T-cell (primary cell): ENCODE data around the gene SYNGR2. TPM values are rescaled to one million over a fixed set of nuclear protein-coding genes. Genes with fewer than 3 reads are reported as not detected.
A peak's percentile ranks its signal among the peaks of the same experiment; 100 is the strongest.

Experiments
- ATAC-seq, 4 experiments: fragments of 200-7000 bp in 3 of 4; fragments of 150-1000 bp in 1 of 4; cut with Tn5 transposase; replicated peaks in 1 of 4; 1 replicate in 3 of 4; 2 replicates in 1 of 4; pipeline ENCODE4 v1.10.0; 2021; ENCODE audit warnings: moderate library complexity in 3 of 4, mild to moderate bottlenecking in 2 of 4, moderate number of reproducible peaks in 1 of 4
- CTCF ChIA-PET, 2 donors: fragments of 300-600 bp; sonication (Branson Sonifier 250); formaldehyde crosslinking; loops; one replicate each; lab custom pipeline; 2022; ENCODE audit warnings: antibody characterized with exemption in 2 of 2; lab: Charles Lee
- POLR2A ChIA-PET, 2 donors: fragments of 300-600 bp; sonication (Branson Sonifier 250); formaldehyde crosslinking; loops; one replicate each; lab custom pipeline; 2022; ENCODE audit warnings: antibody characterized with exemption in 2 of 2; lab: Charles Lee
- DNase-seq, 35 experiments: peaks; one replicate each; pipeline versions ENCODE4 v3.0.0 to v3.0.0-alpha.2; 2013 to 2023
- H3K27ac ChIP-seq: one replicate; pipeline ENCODE4 v1.5.1; 2013; ENCODE audit warnings: low read length
- H3K27me3 ChIP-seq, 2 experiments: replicated peaks in 1 of 2; 1 replicate in 1 of 2; 2 replicates in 1 of 2; pipeline versions ENCODE4 v1.6.1 to v1.7.0; 2013; ENCODE audit warnings: low read length in 1 of 2, mixed read lengths in 1 of 2; ENCODE audit not compliant: control insufficient read depth in 2 of 2, insufficient read depth in 2 of 2; ENCODE audit errors: extremely low read depth in 1 of 2
- H3K36me3 ChIP-seq, 2 donors: 1 replicate in 1 of 2; 2 replicates in 1 of 2; pipeline versions ENCODE4 v1.6.1 to v1.7.0; 2013; ENCODE audit warnings: low read length in 1 of 2; ENCODE audit not compliant: control insufficient read depth in 2 of 2, insufficient read depth in 1 of 2; ENCODE audit errors: extremely low read depth in 1 of 2
- H3K4me1 ChIP-seq, 2 experiments: 1 replicate in 1 of 2; 2 replicates in 1 of 2; pipeline versions ENCODE4 v1.6.1 to v1.7.0; 2013; ENCODE audit warnings: low read length in 2 of 2, mixed read lengths in 1 of 2; ENCODE audit not compliant: insufficient read depth in 2 of 2, control insufficient read depth in 1 of 2; ENCODE audit errors: extremely low read depth in 1 of 2
- H3K4me3 ChIP-seq, 2 donors: 1 replicate in 1 of 2; 2 replicates in 1 of 2; pipeline versions ENCODE4 v1.5.1 to v1.7.0; 2013; ENCODE audit warnings: mild to moderate bottlenecking in 2 of 2, low read length in 1 of 2, moderate library complexity in 1 of 2; ENCODE audit not compliant: control insufficient read depth in 1 of 2; ENCODE audit errors: extremely low read depth in 1 of 2
- H3K9me3 ChIP-seq: 2 replicates; pipeline ENCODE4 v1.7.0; 2013
- H3K27ac Mint-ChIP-seq, 2 donors: one replicate each; pipeline ENCODE4 v1.8.0; 2020 to 2021; ENCODE audit warnings: mild to moderate bottlenecking in 2 of 2, mixed read lengths in 2 of 2
- H3K27me3 Mint-ChIP-seq, 2 donors: one replicate each; pipeline ENCODE4 v1.8.0; 2021 to 2022; ENCODE audit warnings: mixed read lengths in 2 of 2
- H3K36me3 Mint-ChIP-seq: one replicate; pipeline ENCODE4 v1.8.0; 2021; ENCODE audit warnings: mixed read lengths
- H3K4me1 Mint-ChIP-seq, 3 donors: one replicate each; pipeline ENCODE4 v1.8.0; 2020 to 2022; ENCODE audit warnings: mixed read lengths in 3 of 3, mild to moderate bottlenecking in 1 of 3
- H3K4me3 Mint-ChIP-seq, 3 donors: one replicate each; pipeline ENCODE4 v1.8.0; 2020 to 2022; ENCODE audit warnings: mild to moderate bottlenecking in 3 of 3, mixed read lengths in 3 of 3, moderate library complexity in 3 of 3
- H3K9me3 Mint-ChIP-seq, 3 donors: one replicate each; pipeline ENCODE4 v1.8.0; 2020 to 2022; ENCODE audit warnings: mixed read lengths in 3 of 3
- WGBS: methylation state at CpG from one replicate; pipeline ENCODE4 v1.1.5; 2013; ENCODE audit warnings: missing lambda C conversion rate; ENCODE audit not compliant: insufficient coverage; 5-methylcytosine and 5-hydroxymethylcytosine counted together
- total RNA-seq, 35 experiments: library from RNA in 6 of 35; stranded (reverse) in 6 of 35; fragments of 120-200 nt in 1 of 35; gene quantifications; one replicate each; pipeline versions ENCODE4 v1.2.1 to v1.2.4 and lab custom pipeline; 2013 to 2026

Gene SYNGR2
- total RNA-seq, 5 donors from 2014 or later (not counting 1 experiment from before 2014, with no cell fraction given) = 56.0 to 86.3 (median 74.6) TPM

GRCh38 chr17:78146471-78146869 is 21.9 kb upstream of the SYNGR2 start:
- Mint-ChIP-seq H3K4me3 (no peak overlapping the region), H3K27me3 (no peaks in the 10 kb centered on the region), H3K27ac (peak overlapping the region in 1 of 2 donors; percentile 58), H3K9me3 (no peaks in the 10 kb centered on the region), H3K4me1 (peaks cover 29 to 47% (median 43%) of the 10 kb centered on the region in 3 donors), H3K36me3 (peaks cover 4% of the 10 kb centered on the region)
- Histone ChIP-seq H3K4me3 (no peak overlapping the region), H3K27me3 (no peaks in the 10 kb centered on the region), H3K9me3 (no peaks in the 10 kb centered on the region), H3K4me1 (peaks cover 3 to 57% of the 10 kb centered on the region in 2 experiments), H3K36me3 (peaks cover 5 to 13% of the 10 kb centered on the region in 2 donors), H3K27ac (no peak overlapping the region)
- ATAC-seq = no peak
- ChIA-PET CTCF (no interaction called here), POLR2A (no interaction called here)
- WGBS = no CpG with 5 or more reads among the region's 7 CpGs
- DNase-seq = no peak

DNA sequence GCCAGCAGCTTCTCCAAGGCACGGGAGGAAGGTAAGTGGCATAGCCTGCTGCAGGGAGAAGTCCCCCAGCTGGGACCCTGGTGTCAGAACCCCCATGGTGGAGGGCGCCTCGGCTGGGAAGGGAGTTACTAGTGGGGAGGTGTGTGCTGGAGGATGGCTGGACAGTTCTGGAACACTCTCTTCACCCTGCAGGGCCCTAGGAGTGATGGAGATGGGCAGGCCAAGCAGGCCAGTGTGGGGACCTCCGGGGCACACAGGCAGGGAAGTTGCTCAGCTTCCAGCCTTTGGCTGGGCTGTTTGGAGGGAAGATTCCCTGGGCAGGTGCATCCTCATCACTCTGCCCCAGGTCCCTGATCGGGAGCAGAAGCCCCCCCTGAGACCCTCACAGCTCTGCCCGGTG is 21.5 kb upstream of the SYNGR2 start:
- peak overlapping the region in 1 of 2 donors; percentile 11 for H3K27ac Mint-ChIP-seq
- no peak overlapping the region for H3K4me3 ChIP-seq
- ChIA-PET CTCF (no interaction called here), POLR2A (no interaction called here)
- no peaks in the 10 kb centered on the region for H3K27me3 Mint-ChIP-seq
- H3K9me3 ChIP-seq = no peaks in the 10 kb centered on the region
- no peaks in the 10 kb centered on the region for H3K9me3 Mint-ChIP-seq
- 82% methylated on average over 3 of the region's 6 CpGs for WGBS
- peaks cover 27 to 43% (median 38%) of the 10 kb centered on the region in 3 donors for H3K4me1 Mint-ChIP-seq
- DNase-seq (no peak), ATAC-seq (no peak)
- no peaks in the 10 kb centered on the region for H3K27me3 ChIP-seq
- H3K36me3 Mint-ChIP-seq = peaks cover 4% of the 10 kb centered on the region
- peaks cover 1 to 9% of the 10 kb centered on the region in 2 donors for H3K36me3 ChIP-seq
- peak overlapping the region; percentile 48 for H3K27ac ChIP-seq
- peaks cover 3 to 53% of the 10 kb centered on the region in 2 experiments for H3K4me1 ChIP-seq
- no peak overlapping the region for H3K4me3 Mint-ChIP-seq

DNA sequence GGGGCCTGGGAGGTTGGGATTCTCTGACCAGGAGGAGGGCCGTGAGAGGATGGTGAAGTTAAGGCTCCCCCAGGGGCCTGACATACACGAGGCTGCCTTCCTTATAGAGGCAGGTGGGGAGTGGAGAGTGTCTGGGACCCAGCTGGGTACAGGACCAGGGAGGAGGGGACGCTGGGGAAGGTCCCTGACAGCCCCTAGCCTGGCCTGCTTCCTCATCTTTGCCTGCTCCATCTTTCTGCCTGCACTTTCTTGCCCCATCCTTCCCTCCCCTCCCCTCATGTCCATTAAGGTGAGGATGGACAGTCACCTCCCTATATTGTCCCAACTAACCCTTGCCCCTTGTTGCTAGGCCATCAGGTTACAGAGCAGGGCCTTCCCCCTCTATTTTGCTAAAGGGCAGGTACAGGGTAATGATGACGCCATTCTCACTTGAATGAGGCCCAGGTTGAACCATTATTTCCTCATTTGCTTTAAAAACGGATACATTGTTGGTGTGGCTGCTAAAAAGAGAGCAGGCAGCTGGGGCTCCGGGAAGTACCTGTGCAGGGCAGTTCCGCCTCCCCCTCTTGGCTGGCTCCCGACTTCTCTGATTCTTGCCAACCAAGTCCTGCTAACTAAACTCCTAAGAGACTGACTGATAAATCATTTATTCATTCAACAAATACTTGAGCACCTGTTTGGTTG is 20.9 kb upstream of the SYNGR2 start:
- H3K27ac ChIP-seq = peak overlapping the region; percentile 48
- ChIA-PET POLR2A (no interaction called here), CTCF (no interaction called here)
- no peaks in the 10 kb centered on the region for H3K27me3 ChIP-seq
- 67% methylated on average over 2 of the region's 8 CpGs for WGBS
- H3K4me3 ChIP-seq = no peak overlapping the region
- peak overlapping the region; percentile 11 to 25 for H3K27ac Mint-ChIP-seq
- no peaks in the 10 kb centered on the region for H3K27me3 Mint-ChIP-seq
- H3K4me1 ChIP-seq = peaks cover 3 to 47% of the 10 kb centered on the region in 2 experiments
- H3K9me3 Mint-ChIP-seq = no peaks in the 10 kb centered on the region
- DNase-seq = peak in 2 of 35 experiments; percentile 44 to 48
- H3K4me1 Mint-ChIP-seq = peaks cover 27 to 37% (median 33%) of the 10 kb centered on the region in 3 donors
- no peaks in the 10 kb centered on the region for H3K9me3 ChIP-seq
- H3K36me3 ChIP-seq = peaks cover 0 to 3% of the 10 kb centered on the region in 2 donors
- no peak overlapping the region for H3K4me3 Mint-ChIP-seq
- peaks cover 3% of the 10 kb centered on the region for H3K36me3 Mint-ChIP-seq
- peak in 3 of 4 experiments; percentile 32 to 86 (median 44) for ATAC-seq

- no peak overlapping the region for H3K4me3 ChIP-seq
- Mint-ChIP-seq H3K27ac (peak overlapping the region in 1 of 2 donors; percentile 38), H3K4me3 (no peak overlapping the region), H3K4me1 (peaks cover 23 to 31% (median 24%) of the 10 kb centered on the region in 3 donors), H3K9me3 (no peaks in the 10 kb centered on the region), H3K27me3 (no peaks in the 10 kb centered on the region), H3K36me3 (no peaks in the 10 kb centered on the region)
- ChIA-PET CTCF (interaction anchor here in 1 of 2 donors (0.6 kb wide), 1 partner anchor 209 kb away, joined by 3 read pairs; no protein-coding TSS in a partner anchor), POLR2A (no interaction called here)
- no peaks in the 10 kb centered on the region for H3K36me3 ChIP-seq
- DNase-seq (no peak), ATAC-seq (no peak)
- H3K9me3 ChIP-seq = no peaks in the 10 kb centered on the region
- H3K27me3 ChIP-seq = no peaks in the 10 kb centered on the region
- 80% methylated on average over 14 of the region's 14 CpGs for WGBS
- H3K27ac ChIP-seq = no peak overlapping the region
- H3K4me1 ChIP-seq = peaks cover 3 to 40% of the 10 kb centered on the region in 2 experiments
These were observed 19.9 kb upstream of the SYNGR2 start for GRCh38 chr17:78148286-78149016.

- no peak for DNase-seq
- peaks cover 11 to 22% (median 12%) of the 10 kb centered on the region in 3 donors for H3K4me1 Mint-ChIP-seq
- Histone ChIP-seq H3K36me3 (no peaks in the 10 kb centered on the region), H3K27ac (no peak overlapping the region), H3K27me3 (no peaks in the 10 kb centered on the region), H3K9me3 (no peaks in the 10 kb centered on the region), H3K4me1 (peaks cover 2 to 22% of the 10 kb centered on the region in 2 experiments), H3K4me3 (no peak overlapping the region)
- no peaks in the 10 kb centered on the region for H3K36me3 Mint-ChIP-seq
- no peaks in the 10 kb centered on the region for H3K27me3 Mint-ChIP-seq
- H3K9me3 Mint-ChIP-seq = no peaks in the 10 kb centered on the region
- ATAC-seq = no peak
- no peak overlapping the region for H3K27ac Mint-ChIP-seq
- 89% methylated on average over 4 of the region's 7 CpGs for WGBS
- no peak overlapping the region for H3K4me3 Mint-ChIP-seq
- POLR2A ChIA-PET = no interaction called here
- CTCF ChIA-PET = interaction anchor here in 1 of 2 donors (0.7 kb wide), 1 partner anchor 52 kb away, joined by 3 read pairs; no protein-coding TSS in a partner anchor
These were observed 16.8 kb upstream of the SYNGR2 start for GRCh38 chr17:78151514-78152008.
